Bone marrow (tissue), 2 donors: Measurements from ENCODE around the gene THAP7.

Experiments used
- DNase-seq, 2 donors: peaks; one replicate each; lab custom pipeline; 2025; lab: John Stamatoyannopoulos, UW

THAP7 gene

DNA sequence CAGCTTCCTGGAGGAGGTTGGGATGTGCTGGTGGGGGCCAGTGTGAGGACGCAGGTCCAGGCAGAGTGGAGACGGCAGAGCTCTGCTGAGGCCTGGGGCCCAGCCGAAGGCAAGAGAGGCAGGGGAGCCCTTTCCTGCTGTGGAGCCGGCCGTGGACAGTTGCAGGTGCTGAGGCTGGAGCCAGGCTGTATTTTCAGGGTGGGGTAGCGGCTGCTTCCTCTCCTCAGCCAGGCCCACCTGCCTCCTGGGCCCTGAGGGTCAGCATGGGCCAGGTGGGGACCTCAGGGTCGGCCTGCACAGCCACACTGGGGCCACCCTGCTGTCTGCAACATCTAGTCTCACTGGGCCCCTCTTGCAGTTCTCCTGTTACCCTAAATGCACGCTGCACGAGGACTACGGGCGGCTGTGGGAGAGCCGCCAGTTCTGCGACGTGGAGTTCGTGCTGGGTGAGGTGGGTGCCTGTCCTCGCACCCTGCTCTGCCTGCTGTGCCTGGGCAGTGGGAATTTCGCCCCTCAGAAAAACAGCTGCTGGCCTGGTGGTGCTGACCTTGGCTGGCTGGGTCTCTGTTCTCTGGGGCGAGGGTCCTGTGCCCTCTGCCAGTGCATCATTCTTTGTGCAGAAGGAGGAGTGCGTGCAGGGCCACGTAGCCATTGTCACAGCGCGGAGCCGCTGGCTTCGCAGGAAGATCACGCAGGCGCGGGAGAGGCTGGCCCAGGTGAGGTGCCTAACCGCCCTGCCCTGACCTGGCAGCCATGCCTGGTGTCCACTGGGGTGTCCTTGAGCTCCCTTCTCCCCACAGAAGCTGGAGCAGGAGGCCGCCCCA lies 8.4 kb downstream of the THAP7 start:
- no peak for DNase-seq

GRCh38 chr22:20992456-20993303 lies 9.2 kb downstream of the THAP7 start:
- DNase-seq, result no peak

DNA sequence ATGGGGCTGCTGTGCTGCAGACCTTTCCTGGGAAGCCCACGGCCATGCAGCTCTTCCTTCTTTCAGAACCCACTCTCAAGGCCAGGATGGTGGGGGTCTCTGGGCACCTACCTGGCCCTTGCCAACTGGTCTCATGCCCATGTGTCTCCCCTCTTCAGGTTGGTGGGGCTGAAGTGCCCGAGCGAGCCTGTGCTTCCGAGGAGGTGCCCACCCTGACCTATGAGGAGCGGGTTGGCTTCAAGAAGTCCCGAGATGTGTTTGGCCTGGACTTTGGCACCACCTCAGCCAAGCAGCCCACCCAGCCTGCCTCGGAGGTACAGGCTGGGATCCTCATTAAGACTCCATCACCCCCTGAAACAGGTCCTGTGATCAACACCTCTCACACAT lies 9.9 kb downstream of the THAP7 start:
- DNase-seq, result no peak

DNA sequence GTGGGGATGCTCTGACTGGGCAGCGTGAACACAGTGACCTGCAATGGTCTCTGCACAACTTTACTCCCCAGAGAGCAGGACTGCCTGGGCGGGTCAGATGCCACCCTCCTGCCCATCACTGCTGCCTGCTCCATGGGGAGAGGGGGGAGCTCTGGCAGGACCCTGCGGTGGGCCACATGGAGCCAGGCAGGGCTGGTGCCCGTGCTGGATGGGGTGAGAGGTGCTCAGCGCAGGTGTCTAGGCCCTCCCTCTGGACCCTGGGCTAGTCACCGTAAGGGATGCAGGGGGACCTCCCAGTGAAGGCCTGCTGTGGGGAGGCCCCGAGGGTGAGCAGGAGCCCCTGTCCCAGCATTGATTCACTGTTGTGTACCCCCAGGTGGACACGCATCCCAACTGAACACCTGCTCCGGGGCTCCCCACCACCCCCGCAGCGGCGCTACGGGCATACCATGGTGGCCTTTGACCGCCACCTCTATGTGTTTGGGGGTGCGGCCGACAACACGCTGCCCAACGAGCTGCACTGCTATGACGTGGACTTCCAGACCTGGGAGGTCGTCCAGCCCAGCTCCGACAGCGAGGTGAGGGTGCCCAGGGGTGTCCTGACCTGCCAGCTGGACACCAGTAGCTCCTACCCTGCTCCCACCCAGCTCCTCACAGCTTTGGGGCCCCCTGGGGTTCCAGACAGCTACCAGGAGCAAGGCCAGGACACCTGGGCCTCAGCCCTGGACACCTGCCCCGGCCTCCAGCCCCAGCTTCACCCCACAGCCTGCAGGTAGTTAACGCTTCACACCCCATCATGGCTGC lies 10.5 kb downstream of the THAP7 start:
- DNase-seq, result no peak

DNA sequence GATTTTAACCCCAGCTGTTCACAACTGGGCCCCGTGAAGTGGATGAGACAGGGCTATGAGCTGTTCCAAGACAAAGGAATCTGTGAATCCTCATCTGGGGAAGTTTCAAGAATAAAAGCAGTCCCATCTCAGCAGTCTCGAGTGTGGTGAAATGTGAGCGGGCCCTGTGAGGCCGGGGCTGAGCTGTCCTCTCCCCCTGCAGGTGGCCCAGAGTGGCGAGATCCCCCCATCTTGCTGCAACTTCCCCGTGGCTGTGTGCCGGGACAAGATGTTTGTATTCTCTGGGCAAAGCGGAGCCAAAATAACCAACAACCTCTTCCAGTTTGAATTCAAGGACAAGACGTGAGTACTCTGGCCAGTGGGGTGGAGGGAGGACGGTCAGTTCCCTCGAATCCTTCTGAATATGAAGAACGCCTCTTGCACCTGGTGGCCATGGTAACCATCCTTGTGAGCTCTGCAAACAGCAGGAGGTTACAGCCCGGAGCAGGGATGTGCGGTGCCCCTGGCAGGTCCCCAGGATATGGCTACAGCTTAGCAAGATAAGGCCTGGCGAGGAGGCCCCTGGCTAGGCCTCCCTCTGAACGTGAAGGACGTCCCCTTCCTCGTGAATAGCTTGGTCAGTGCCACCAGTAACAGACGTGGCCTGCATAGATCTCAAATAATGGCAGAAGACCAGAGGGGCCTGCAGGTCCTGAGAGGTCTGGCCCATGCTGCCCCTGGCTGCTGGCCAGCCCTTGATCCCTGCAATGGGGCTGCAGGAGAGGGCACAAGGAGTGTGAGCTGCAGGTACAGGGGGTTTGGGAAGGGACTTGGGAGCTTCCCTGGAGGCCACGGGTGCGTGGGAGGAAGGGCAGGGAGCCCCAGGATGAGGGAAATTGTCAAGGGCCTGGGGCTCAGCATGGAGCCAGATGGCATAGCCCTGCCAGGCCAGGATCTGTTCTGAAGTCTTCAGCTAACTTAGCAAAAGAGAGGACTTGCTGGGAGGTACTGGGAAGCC lies 11.4 kb downstream of the THAP7 start:
- DNase-seq, result no peak

DNA sequence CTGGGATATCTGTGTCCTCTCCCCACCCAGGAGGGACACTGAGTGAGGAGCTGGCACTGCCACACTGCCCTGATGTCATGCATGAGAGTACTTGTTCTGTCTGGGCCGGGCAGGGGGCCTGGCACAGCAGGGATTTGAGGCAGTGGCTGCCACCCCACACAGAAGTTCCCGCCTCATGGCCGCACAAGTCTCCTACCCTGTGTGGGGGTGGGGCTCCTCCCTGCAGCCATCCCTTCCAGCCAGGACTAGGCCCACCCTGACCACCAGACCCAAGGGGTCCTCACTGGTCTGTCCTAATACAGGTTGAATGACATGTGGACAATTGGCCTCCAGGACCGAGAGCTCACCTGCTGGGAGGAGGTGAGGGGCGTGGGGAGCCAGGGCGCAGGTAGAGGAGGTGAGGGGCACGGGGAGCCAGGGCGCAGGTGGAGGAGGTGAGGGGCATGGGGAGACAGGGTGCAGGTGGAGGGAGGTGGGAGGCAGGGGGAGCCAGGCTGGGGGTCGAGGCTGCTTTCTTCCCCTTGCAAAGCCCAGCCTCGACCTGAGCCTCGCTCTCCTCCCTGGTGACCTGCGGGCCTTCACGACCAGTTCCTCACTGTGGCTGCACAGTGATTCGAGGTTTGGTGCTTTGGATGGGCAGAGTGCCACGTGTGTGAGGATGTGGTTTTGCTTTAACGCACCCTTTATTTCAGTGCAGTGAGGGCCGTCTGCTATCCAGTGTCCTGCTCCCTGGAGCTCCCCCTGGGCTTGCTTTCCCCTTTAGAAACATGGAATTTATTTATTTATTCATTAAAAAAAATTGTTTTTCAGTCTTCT lies 12.4 kb downstream of the THAP7 start:
- no peak for DNase-seq

- DNase-seq, result no peak
These were observed 13.2 kb downstream of the THAP7 start for GRCh38 chr22:20988573-20989322.

- no peak for DNase-seq
These were observed 14.5 kb downstream of the THAP7 start for GRCh38 chr22:20987375-20987774.

DNA sequence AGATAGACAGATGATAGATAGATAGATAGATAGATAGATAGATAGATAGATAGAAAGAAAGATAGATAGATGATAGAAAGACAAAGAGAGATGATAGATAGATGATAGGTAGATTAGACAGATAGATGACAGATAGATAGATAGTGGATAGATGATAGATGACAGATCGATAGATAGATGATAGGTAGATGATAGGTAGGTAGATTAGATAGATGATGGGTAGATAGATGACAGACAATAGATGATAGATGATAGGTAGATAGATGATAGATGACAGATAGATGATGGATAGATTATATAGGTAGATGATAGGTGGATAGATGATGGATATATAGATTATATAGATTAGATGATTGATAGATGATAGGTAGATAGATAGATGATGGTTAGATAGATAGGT lies 15.6 kb downstream of the THAP7 start:
- DNase-seq, result no peak

- DNase-seq, result no peak
These were observed 16.2 kb downstream of the THAP7 start for GRCh38 chr22:20985720-20986119.

GRCh38 chr22:20983081-20983771 lies 18.7 kb downstream of the THAP7 start:
- DNase-seq, result no peak

DNA sequence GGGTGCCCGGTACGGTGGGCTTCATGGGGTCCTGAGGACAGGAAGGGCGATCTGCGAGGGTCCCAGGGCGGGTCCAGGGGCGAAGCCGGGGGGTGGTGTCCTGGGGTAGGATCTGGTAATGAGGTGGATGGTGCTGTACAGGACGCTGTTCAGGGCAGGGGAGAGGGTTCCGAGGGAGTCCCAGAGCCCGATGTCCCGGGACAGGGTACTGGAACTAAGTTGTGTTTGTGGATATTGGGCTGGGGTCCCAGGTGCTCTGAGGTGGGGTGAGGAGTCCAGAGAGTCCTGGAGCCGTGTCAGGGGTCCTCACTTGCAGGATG lies 19.4 kb downstream of the THAP7 start:
- DNase-seq, result no peak

DNA sequence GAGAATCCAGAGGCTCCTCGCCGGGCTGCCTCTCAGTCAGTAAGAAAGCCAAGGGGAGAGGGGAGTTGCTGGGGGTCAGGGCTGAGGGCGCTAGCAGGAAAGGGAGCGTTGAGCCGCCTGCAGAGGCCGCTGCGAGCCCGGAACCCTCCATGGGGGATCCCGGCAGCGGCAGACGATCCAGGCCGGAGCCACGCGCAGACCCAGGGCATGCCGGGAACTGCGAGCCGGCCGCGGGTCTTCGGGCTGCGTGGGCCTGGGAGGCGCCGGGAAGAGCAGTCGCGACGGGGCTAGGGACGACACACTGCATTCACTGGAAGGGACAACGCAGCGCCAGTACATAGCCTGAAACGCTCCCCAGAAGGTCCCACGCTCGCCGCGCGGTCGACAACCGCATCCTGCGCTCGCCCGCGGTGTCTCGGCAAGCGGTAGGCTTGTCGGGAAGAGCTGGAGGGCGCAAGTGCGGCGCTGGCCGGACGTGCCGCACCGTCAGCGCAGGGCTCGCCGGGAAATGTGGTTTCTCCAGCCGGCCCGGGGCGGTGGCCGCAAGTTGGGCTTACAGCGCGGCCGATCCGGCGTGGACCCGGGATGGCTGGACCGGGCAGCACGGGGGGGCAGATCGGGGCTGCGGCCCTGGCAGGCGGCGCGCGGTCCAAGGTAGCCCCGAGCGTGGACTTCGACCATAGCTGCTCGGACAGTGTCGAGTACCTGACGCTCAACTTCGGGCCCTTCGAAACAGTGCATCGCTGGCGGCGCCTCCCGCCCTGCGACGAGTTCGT lies 19.9 kb downstream of the THAP7 start, which contains the start of gene LZTR1:
Gene LZTR1, plus strand, starts transcription at position 511 of the 776 bp plus-strand sequence. Its CDS starts 75 bp downstream, at position 586.
- DNase-seq, result peak; percentile 43 to 85

DNA sequence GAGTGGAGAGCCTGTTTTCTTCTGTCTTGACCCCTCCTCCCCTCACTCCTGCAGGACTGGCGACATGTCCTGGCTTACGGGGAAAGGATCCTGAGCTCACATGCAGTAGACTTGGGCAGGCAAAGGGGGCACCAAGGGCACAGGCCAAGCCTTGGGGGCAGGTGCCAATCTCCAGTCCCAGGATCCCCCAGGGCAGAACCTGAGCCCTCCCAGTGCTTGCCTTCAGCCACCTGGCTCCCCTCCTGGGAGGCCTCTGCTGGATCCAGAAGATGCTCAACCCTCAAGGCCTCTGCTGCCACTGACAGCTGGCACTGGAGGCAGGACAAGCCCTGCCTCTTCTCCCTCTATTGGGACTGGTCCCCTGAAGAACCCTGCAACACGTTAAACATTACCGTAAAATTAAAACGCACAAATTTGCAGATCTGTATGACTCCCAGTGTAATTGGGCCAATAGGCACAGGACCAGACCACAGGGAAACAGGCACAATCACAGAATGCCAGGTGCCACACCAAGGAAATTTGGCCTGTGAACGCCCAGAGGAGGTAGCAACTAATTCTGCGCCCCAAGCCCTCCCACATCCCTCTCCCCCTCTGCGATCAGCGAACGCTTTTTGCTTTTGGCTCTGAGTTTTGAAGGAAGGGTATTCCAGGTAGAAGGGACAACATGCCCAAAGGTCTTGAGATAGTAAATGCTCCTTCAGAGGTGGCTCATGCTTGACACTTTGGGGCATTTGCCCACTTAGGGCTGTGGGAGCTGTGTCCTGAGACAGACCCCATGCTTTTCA lies 20.8 kb downstream of the THAP7 start:
- no peak for DNase-seq

GRCh38 chr22:20980523-20980922 lies 21.4 kb downstream of the THAP7 start:
- DNase-seq, result no peak

DNA sequence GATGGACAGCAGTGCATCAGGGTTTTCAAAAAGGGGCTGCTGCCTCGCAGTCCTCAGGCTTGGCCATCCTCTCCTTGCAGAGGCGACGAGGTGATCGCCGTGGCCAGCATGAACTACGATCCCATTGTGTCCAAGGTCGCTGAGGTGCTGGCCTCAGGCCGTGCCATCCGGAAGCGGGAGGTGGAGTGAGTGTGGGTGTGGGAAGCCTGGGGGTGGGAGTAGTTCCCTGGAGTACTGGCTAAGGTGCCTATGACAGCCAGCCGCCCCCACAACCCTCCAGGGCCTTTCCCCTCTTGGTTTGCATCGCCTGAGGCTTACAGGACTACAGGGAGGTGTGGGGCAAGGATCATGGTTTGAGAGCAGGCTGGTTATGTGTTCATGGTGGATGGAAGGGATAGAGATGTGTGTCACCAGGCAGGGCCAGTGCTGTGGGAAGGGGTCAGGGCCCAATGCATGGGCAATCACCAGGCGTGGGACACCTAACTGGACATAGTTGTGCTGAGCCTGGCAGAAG lies 21.9 kb downstream of the THAP7 start:
- DNase-seq, result no peak

- no peak for DNase-seq
These were observed 22.6 kb downstream of the THAP7 start for GRCh38 chr22:20979243-20979809.
